H1 (cell line): ENCODE results near the gene UIMC1.
A peak's percentile ranks its signal among the peaks of the same experiment; 100 is the strongest.

Experiments
- BCL11A ChIP-seq, 2 experiments: IDR thresholded peaks; one replicate each; pipeline ENCODE4 v1.6.1; 2011; ENCODE audit warnings: low read depth in 2 of 2, low read length in 2 of 2, mild to moderate bottlenecking in 2 of 2
- CTCF ChIP-seq, 3 experiments: IDR thresholded peaks; 1 replicate in 2 of 3; 2 replicates in 1 of 3; pipeline versions ENCODE4 v1.5.1 to v1.6.1; 2011; ENCODE audit warnings: low read length in 3 of 3, mild to moderate bottlenecking in 3 of 3, inconsistent platforms in 2 of 3, low read depth in 1 of 3, moderate library complexity in 1 of 3; ENCODE audit not compliant: insufficient read depth in 1 of 3; ENCODE audit errors: control extremely low read depth in 1 of 3
- EP300 ChIP-seq, 2 experiments: IDR thresholded peaks; 1 replicate in 1 of 2; 2 replicates in 1 of 2; pipeline ENCODE4 v1.6.1; 2011 to 2012; ENCODE audit warnings: low read depth in 2 of 2, low read length in 2 of 2, mild to moderate bottlenecking in 2 of 2, borderline replicate concordance in 1 of 2, inconsistent platforms in 1 of 2, moderate library complexity in 1 of 2
- KDM4A ChIP-seq: IDR thresholded peaks from one replicate; pipeline ENCODE4 v1.7.1; 2012; ENCODE audit warnings: low read depth, mild to moderate bottlenecking, moderate library complexity, low read length, inconsistent platforms; ENCODE audit not compliant: severe bottlenecking
- TAF1 ChIP-seq: IDR thresholded peaks from 2 replicates; pipeline ENCODE4 v1.6.1; 2011; ENCODE audit warnings: mild to moderate bottlenecking, low read depth, low read length

- TF ChIP-seq CTCF (IDR thresholded peaks at IDR 0.05; ENCODE audit: control extremely low read depth in 1 of 3, insufficient read depth in 1 of 3, low read depth in 1 of 3, low read length in 3 of 3): peak in 2 of 3 experiments; percentile 80 to 92; a peak in 3 of 4 replicates
- no peak for TF ChIP-seq KDM4A
- TF ChIP-seq TAF1: no peak
- no peak for TF ChIP-seq EP300 (IDR thresholded peaks at IDR 0.05; ENCODE audit: borderline replicate concordance in 1 of 2, low read depth in 2 of 2, low read length in 2 of 2)
- TF ChIP-seq BCL11A (IDR thresholded peaks at IDR 0.05; ENCODE audit: low read depth in 2 of 2, low read length in 2 of 2): no peak
Observed at GRCh38 chr5:176870110-176870591, 136.4 kb downstream of the UIMC1 start.
